AG10803 (cell line): Measurements from ENCODE around the gene CHRM3.
"Not testable (repeated sequence)": the region's sequence is repeated elsewhere in the genome, so short reads cannot be mapped to it uniquely, and the experiment has no call there.

Experiments
- DNase-seq: peaks from one replicate; pipeline ENCODE4 v3.0.0; 2010; ENCODE audit warnings: low read depth
- H3K4me3 ChIP-seq: 2 replicates; pipeline ENCODE4 v1.5.1; 2011; ENCODE audit warnings: mild to moderate bottlenecking, low read length, control low read depth
- TF ChIP-seq, protein P1 (sequence below): conservative IDR thresholded peaks from 2 replicates; pipeline ENCODE4 v1.5.1; 2011; ENCODE audit warnings: mild to moderate bottlenecking, low read length, control low read depth, inconsistent platforms

CHRM3 gene

DNA sequence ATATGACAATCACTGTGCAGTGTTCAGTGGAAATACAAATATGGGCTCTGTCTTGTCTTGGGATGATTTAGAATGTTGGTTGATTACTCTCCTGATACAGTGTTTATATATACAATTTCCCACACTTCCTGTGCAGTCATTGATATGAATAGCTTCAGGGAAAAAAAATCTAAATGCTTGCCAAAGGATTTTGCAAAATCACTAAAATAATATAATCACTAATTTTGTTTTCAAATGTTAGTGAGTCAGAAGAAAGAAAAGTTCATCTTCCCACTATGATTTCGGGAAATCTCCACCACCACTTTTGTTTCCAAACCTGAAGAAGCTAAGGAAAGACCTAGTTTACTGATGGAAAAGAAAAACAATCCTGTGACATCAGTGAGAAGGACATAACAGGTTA is 32.1 kb upstream of the CHRM3 start:
- no peak overlapping the region for H3K4me3 ChIP-seq
- DNase-seq: no peak
- TF ChIP-seq, protein P1, sequence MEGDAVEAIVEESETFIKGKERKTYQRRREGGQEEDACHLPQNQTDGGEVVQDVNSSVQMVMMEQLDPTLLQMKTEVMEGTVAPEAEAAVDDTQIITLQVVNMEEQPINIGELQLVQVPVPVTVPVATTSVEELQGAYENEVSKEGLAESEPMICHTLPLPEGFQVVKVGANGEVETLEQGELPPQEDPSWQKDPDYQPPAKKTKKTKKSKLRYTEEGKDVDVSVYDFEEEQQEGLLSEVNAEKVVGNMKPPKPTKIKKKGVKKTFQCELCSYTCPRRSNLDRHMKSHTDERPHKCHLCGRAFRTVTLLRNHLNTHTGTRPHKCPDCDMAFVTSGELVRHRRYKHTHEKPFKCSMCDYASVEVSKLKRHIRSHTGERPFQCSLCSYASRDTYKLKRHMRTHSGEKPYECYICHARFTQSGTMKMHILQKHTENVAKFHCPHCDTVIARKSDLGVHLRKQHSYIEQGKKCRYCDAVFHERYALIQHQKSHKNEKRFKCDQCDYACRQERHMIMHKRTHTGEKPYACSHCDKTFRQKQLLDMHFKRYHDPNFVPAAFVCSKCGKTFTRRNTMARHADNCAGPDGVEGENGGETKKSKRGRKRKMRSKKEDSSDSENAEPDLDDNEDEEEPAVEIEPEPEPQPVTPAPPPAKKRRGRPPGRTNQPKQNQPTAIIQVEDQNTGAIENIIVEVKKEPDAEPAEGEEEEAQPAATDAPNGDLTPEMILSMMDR: no peak

DNA sequence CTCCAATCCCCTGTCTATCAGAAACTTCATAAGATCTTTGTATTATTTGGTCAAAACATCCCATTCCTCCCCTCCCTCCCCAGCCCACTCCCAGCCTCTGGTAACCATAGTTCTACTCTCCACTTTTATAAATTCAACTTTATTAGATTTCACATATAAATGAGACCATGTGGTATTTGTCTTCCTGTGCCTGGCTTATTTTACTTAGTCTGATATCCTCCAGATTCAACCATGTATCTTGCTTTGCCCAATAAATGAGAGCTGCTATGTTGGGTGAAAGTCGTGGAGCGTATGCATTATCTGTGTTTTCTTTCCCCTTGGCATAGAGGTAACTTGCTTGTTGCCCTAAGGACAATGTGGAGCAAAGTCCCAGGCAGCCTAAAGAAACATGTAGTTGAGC is 28.5 kb upstream of the CHRM3 start:
- no peak for DNase-seq
- TF ChIP-seq, protein P1: no peak

DNA sequence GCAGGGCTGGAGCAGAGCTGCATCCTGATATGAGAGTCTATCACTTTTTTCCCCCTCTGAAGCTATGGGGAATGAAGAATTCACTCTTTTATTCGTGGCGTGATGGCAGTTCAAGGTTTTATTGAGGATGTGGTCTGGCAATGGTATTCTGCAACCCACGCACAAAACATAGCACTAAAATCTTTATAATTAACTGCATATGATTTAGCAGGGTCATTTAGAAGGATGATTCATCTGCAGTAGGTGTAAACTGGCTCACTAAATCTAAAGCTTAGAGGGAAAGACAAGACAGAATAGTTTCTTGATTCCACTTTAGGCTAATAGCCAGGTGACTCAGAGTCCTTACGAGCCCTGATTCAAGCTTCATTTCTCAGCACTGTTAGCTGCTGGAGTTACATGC is 25.0 kb upstream of the CHRM3 start:
- peak; percentile 45 for DNase-seq
- TF ChIP-seq, protein P1: no peak
- H3K4me3 ChIP-seq: no peak overlapping the region

More for the DNA sequence above, 28.5 kb upstream of the CHRM3 start:
- no peak overlapping the region for H3K4me3 ChIP-seq

DNA sequence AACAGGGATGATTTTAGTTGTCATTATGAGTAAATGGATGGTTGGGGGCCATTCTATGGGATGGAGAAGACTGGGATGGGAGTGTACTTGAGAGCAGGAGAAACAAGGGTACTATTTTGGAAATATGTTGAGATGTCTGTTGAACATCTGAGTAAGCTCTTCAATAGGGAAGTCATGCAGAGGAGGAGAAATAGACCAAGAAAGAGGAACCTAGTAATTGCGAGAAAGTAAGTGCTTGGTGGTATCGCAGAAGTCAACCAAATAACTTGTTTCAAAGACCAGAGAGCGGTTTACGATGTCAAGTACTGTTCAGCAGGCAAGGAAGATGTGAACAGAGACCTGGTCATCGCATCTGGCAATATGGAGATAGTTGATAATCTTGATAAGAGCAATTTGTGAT is 22.4 kb upstream of the CHRM3 start:
- no peak overlapping the region for H3K4me3 ChIP-seq
- TF ChIP-seq, protein P1: no peak
- DNase-seq: no peak

DNA sequence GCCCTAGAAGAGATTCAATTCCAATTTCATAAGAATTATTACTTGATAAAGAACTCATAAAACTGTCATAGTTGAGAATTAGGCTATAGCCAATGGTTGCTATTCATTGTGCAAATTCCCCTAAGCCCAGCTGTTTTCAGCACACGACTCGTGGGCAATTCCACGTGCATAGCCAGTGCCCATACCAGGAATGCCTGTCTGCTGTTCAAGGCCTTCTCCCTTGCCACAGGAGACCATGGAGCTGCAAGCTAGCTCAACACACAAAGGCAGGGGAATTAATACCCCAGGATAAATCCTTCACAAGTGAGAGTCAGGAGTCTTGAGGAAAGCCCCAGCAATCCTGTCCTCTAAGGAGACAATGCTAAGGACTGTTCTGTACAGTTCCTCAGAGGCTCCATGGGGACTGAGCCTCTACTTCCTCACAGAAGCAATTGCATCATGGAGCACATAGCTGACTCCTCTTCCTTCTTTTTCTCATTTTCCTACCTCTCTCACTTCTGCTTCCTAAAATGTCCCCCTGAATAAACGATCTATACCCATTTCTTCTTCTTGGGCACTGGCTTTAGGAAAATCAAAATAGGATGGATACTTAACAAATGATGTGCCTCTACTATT is 19.1 kb upstream of the CHRM3 start:
- DNase-seq: no peak
- TF ChIP-seq, protein P1: no peak
- H3K4me3 ChIP-seq: no peak overlapping the region

DNA sequence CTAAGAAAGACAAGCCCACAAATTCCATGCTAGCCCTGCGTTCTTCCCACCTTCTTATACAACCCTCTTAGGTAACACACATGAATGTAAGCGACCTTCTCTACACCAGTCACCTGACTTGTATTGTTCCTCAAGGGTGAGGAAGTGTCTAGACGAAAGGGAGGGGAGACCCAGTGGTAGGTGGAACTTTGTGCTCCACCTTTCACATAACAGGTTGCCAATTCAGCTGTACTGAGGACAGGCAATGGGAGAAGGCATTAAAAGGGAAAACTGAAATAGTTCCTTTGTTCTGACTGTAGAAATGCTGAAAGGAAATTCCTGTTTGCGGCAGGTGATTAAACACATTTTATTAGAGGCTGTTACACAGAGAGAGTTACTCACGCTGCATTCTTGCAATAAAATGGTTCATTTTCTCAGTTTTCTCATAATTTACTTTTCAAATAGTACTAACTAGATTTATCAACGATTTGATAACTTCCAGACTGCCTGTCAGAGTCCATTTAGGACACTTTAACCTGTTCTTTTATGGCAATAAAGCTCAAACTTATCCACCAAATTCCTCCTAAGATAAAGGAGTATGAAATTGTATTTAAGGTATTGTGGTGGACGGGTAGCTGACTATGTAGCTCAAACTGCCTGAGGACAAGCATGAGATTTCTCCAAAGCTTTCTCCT is 17.8 kb upstream of the CHRM3 start:
- TF ChIP-seq, protein P1: no peak
- H3K4me3 ChIP-seq: no peak overlapping the region
- no peak for DNase-seq

DNA sequence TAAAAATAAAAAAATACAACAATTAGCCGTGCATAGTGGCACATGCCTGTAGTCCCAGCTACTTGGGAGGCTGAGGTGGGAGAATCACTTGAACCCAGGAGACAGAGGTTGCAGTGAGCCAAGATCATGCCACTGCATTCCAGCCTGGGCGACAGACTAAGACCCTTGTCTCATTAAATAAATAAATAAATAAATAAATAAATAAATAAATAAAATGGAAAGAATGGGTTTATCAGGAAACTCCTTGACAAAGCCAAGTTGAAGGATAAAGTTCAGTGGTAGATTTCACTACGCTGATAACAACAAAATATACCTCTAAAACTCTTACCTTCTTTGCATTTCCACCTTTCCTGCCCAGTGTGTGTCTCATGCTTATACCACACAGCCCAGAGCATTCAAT is 15.5 kb upstream of the CHRM3 start:
- not testable (repeated sequence) for H3K4me3 ChIP-seq, DNase-seq
